Fibroblast of skin of right biceps (primary cell): ENCODE results near the gene MICU1.
A peak's percentile ranks its signal among the peaks of the same experiment; 100 is the strongest.
"Not testable (repeated sequence)": the region's sequence is repeated elsewhere in the genome, so short reads cannot be mapped to it uniquely, and the experiment has no call there.

ENCODE experiments used
- DNase-seq: peaks from one replicate; pipeline ENCODE4 v3.0.0-alpha.2; 2013

The MICU1 gene

GRCh38 chr10:72625608-72626443 lies at the start of gene MICU1:
Gene MICU1 (minus strand): TSS chr10:72626079. CDS start chr10:72566793, 59,286 bp downstream.
- DNase-seq = peak; percentile 96

GRCh38 chr10:72674174-72674573 lies 48.3 kb upstream of the MICU1 start:
- not testable (repeated sequence) for DNase-seq

GRCh38 chr10:72673280-72673679 lies 47.4 kb upstream of the MICU1 start:
- no peak for DNase-seq

- DNase-seq = no peak
Measured at GRCh38 chr10:72667207-72667864, 41.5 kb upstream of the MICU1 start.

GRCh38 chr10:72665925-72666324 lies 40.0 kb upstream of the MICU1 start:
- DNase-seq = peak; percentile 46

GRCh38 chr10:72663971-72664370 lies 38.1 kb upstream of the MICU1 start:
- no peak for DNase-seq

- no peak for DNase-seq
Measured at GRCh38 chr10:72661431-72661830, 35.6 kb upstream of the MICU1 start.

GRCh38 chr10:72660220-72660619 lies 34.3 kb upstream of the MICU1 start:
- no peak for DNase-seq

- no peak for DNase-seq
Measured at GRCh38 chr10:72659694-72660093, 33.8 kb upstream of the MICU1 start.

- no peak for DNase-seq
Measured at GRCh38 chr10:72658696-72659400, 33.0 kb upstream of the MICU1 start.

GRCh38 chr10:72654720-72655119 lies 28.8 kb upstream of the MICU1 start:
- DNase-seq = no peak

- DNase-seq = no peak
Measured at GRCh38 chr10:72653383-72654096, 27.7 kb upstream of the MICU1 start.

GRCh38 chr10:72649291-72649690 lies 23.4 kb upstream of the MICU1 start:
- no peak for DNase-seq

GRCh38 chr10:72648301-72648700 lies 22.4 kb upstream of the MICU1 start:
- no peak for DNase-seq

GRCh38 chr10:72646971-72647370 lies 21.1 kb upstream of the MICU1 start:
- DNase-seq = not testable (repeated sequence)

GRCh38 chr10:72645263-72645858 lies 19.5 kb upstream of the MICU1 start:
- no peak for DNase-seq

GRCh38 chr10:72642318-72642717 lies 16.4 kb upstream of the MICU1 start:
- no peak for DNase-seq

- no peak for DNase-seq
Measured at GRCh38 chr10:72639441-72639873, 13.6 kb upstream of the MICU1 start.

- no peak for DNase-seq
Measured at GRCh38 chr10:72638586-72639440, 12.9 kb upstream of the MICU1 start.

- peak; percentile 78 for DNase-seq
Measured at GRCh38 chr10:72637398-72637857, 11.5 kb upstream of the MICU1 start.

- no peak for DNase-seq
Measured at GRCh38 chr10:72630144-72630543, 4.3 kb upstream of the MICU1 start.

- DNase-seq = no peak
Measured at GRCh38 chr10:72626444-72626754, 520 bp upstream of the MICU1 start.
